ENCODE results near the gene MYCN.

DNA sequence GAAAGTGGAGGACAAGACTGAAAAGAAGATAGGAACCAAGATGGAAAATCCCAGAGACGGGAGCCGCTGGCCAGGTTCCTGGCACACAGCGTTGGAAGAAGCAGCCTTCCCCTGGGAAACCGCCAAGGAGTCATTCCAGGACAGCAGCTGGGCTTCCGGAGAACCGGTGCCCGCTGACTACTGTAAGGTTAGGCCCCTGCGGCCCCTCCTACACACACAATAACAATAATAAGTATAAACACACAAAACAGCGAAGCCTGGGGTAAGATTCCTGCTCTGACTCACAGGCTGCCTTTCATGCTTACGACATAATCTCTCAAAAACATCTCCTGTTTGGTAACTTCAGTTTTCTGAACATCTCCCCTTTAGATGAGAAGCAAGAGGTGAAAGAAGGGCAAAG is 28.1 kb upstream of the MYCN start:
- TF ChIP-seq, protein P1, sequence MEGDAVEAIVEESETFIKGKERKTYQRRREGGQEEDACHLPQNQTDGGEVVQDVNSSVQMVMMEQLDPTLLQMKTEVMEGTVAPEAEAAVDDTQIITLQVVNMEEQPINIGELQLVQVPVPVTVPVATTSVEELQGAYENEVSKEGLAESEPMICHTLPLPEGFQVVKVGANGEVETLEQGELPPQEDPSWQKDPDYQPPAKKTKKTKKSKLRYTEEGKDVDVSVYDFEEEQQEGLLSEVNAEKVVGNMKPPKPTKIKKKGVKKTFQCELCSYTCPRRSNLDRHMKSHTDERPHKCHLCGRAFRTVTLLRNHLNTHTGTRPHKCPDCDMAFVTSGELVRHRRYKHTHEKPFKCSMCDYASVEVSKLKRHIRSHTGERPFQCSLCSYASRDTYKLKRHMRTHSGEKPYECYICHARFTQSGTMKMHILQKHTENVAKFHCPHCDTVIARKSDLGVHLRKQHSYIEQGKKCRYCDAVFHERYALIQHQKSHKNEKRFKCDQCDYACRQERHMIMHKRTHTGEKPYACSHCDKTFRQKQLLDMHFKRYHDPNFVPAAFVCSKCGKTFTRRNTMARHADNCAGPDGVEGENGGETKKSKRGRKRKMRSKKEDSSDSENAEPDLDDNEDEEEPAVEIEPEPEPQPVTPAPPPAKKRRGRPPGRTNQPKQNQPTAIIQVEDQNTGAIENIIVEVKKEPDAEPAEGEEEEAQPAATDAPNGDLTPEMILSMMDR (IDR thresholded peaks at IDR 0.05; ENCODE audit: low read depth, low read length) = no peak
- TF ChIP-seq POLR2A (IDR thresholded peaks at IDR 0.05; ENCODE audit: extremely low read depth, insufficient read length) = no peak

Measured in NB4 (cell line).